A549 (cell line): ENCODE results near the gene FDX2. TPM values are rescaled to one million over a fixed set of nuclear protein-coding genes. Genes with fewer than 3 reads are reported as not detected.

Experiments used
- ATAC-seq, 2 experiments: fragments of 200-7000 bp in 1 of 2; fragments of >200 bp in 1 of 2; cut with Nextera tagmentation in 1 of 2; cut with Tn5 transposase in 1 of 2; 3 replicates each; pipeline versions ENCODE4 v1.8.0 to v1.9.1; 2018 to 2020; ENCODE audit warnings: mild to moderate bottlenecking in 1 of 2, moderate library complexity in 1 of 2
- CTCF ChIA-PET: fragments of 300-600 bp; sonication (Branson Sonifier 250); formaldehyde crosslinking; extraction: SDS; loops from one replicate; lab custom pipeline; 2021; ENCODE audit warnings: antibody characterized with exemption, inconsistent platforms; lab: Yijun Ruan, JAX
- POLR2A ChIA-PET: fragments of 350-600 bp; formaldehyde crosslinking; extraction: SDS; loops from one replicate; lab custom pipeline; 2021; ENCODE audit warnings: antibody characterized with exemption, inconsistent platforms; lab: Yijun Ruan, JAX
- DNase-seq, 2 experiments: peaks; one replicate each; pipeline versions ENCODE4 v3.0.0 to v3.0.0-alpha.2; 2011 to 2016; ENCODE audit warnings: low read depth in 1 of 2, low spot score in 1 of 2
- FAIRE-seq: peaks from 2 replicates; lab custom pipeline; 2011; peaks lifted over from hg19 to GRCh38; lab: Jason Lieb, UNC
- H3K27ac ChIP-seq, 2 experiments: fragments of >200 bp; sonication (Bioruptor Twin); formaldehyde crosslinking; 3 replicates each; pipeline ENCODE4 v1.5.1; 2016 to 2017
- H3K4me1 ChIP-seq: fragments of >200 bp; sonication (Bioruptor Twin); formaldehyde crosslinking; 3 replicates; pipeline ENCODE4 v1.6.1; 2016
- H3K4me2 ChIP-seq: fragments of >200 bp; sonication (Bioruptor Twin); formaldehyde crosslinking; 3 replicates; pipeline ENCODE4 v1.6.1; 2016
- H3K4me3 ChIP-seq: fragments of >200 bp; sonication (Bioruptor Twin); formaldehyde crosslinking; 3 replicates; pipeline ENCODE4 v1.5.1; 2016
- H3K9me3 ChIP-seq: fragments of >200 bp; sonication (Bioruptor Twin); formaldehyde crosslinking; 3 replicates; pipeline ENCODE4 v1.6.1; 2016
- ATOH8 ChIP-seq: fragments of 250-450 bp; sonication (Bioruptor Pico); IDR thresholded peaks from 2 replicates; pipeline ENCODE4 v1.5.0; 2020; ENCODE audit warnings: low read depth, mild to moderate bottlenecking, moderate library complexity
- EHF ChIP-seq: fragments of 250-450 bp; sonication (Bioruptor Pico); IDR thresholded peaks from 2 replicates; pipeline ENCODE4 v1.5.0; 2020; ENCODE audit warnings: mild to moderate bottlenecking
- EHMT2 ChIP-seq: fragments of 200-600 bp; sonication (generic); IDR thresholded peaks from 2 replicates; pipeline ENCODE4 v1.6.1; 2016; ENCODE audit warnings: antibody characterized with exemption, low read depth, mild to moderate bottlenecking, moderate library complexity
- EP300 ChIP-seq, 2 experiments: fragments of >200 bp; sonication (Bioruptor Twin); formaldehyde crosslinking; IDR thresholded peaks; 2 replicates in 1 of 2; 3 replicates in 1 of 2; pipeline ENCODE4 v1.6.1; 2016 to 2017
- FOSB ChIP-seq: fragments of 250-450 bp; sonication (Bioruptor Pico); IDR thresholded peaks from 2 replicates; pipeline ENCODE4 v1.5.0; 2020; ENCODE audit warnings: mild to moderate bottlenecking, moderate library complexity
- GATA3 ChIP-seq: IDR thresholded peaks from 2 replicates; pipeline ENCODE4 v1.6.1; 2012; ENCODE audit warnings: borderline replicate concordance
- HEYL ChIP-seq: fragments of 250-450 bp; sonication (Bioruptor Pico); IDR thresholded peaks from 2 replicates; pipeline ENCODE4 v1.8.0; 2021; ENCODE audit warnings: mild to moderate bottlenecking, moderate library complexity
- HMGXB4 ChIP-seq: fragments of 250-450 bp; sonication (Bioruptor Pico); IDR thresholded peaks from 2 replicates; pipeline ENCODE4 v1.5.0; 2021; ENCODE audit warnings: mild to moderate bottlenecking, moderate library complexity, borderline replicate concordance
- JUNB ChIP-seq: fragments of >200 bp; sonication (Bioruptor Twin); formaldehyde crosslinking; IDR thresholded peaks from 2 replicates; pipeline ENCODE4 v1.6.1; 2016
- MAFK ChIP-seq: fragments of 450-650 bp; IDR thresholded peaks from 2 replicates; pipeline ENCODE4 v1.6.1; 2014; ENCODE audit not compliant: partially characterized antibody
- PBX3 ChIP-seq: IDR thresholded peaks from 2 replicates; pipeline ENCODE4 v1.6.1; 2012
- RAD21 ChIP-seq, 2 experiments: fragments of >200 bp in 1 of 2; sonication (Bioruptor Twin) in 1 of 2; formaldehyde crosslinking in 1 of 2; IDR thresholded peaks in 1 of 2; conservative IDR thresholded peaks in 1 of 2; 2 replicates in 1 of 2; 3 replicates in 1 of 2; pipeline ENCODE4 v1.6.1; 2012 to 2018; ENCODE audit warnings: inconsistent platforms in 1 of 2
- REST ChIP-seq: fragments of 200-600 bp; sonication (generic); IDR thresholded peaks from 2 replicates; pipeline ENCODE4 v1.6.1; 2016; ENCODE audit warnings: antibody characterized with exemption, mild to moderate bottlenecking, moderate library complexity
- RFX5 ChIP-seq: fragments of 450-650 bp; IDR thresholded peaks from 2 replicates; pipeline ENCODE4 v1.7.1; 2014; ENCODE audit warnings: antibody characterized with exemption, mild to moderate bottlenecking, moderate library complexity
- ZNF302 ChIP-seq: fragments of 250-450 bp; sonication (Bioruptor Pico); IDR thresholded peaks from 2 replicates; pipeline ENCODE4 v1.9.0; 2021; ENCODE audit warnings: inconsistent platforms, mild to moderate bottlenecking, moderate library complexity
- ZSCAN20 ChIP-seq: fragments of 250-450 bp; sonication (Bioruptor Pico); IDR thresholded peaks from 2 replicates; pipeline ENCODE4 v1.8.0; 2022; ENCODE audit warnings: mild to moderate bottlenecking, moderate library complexity
- WGBS: methylation state at CpG from one replicate; pipeline ENCODE4 v1.1.6; 2017; ENCODE audit errors: missing lambda C conversion rate; 5-methylcytosine and 5-hydroxymethylcytosine counted together
- polyA plus RNA-seq, 4 experiments: library from polyadenylated mRNA; depleted of rRNA in 3 of 4; stranded (reverse); fragments of >200 nt; fragmentation: RNase III in 1 of 4; extraction: RNeasy Plus Mini Kit Qiagen cat#74134 plus additional on column Dnase treatment in 1 of 4; gene quantifications; 2 replicates in 3 of 4; 3 replicates in 1 of 4; pipeline ENCODE4 v1.2.3, GENCODE V29; 2011 to 2017
- TF ChIP-seq, protein P1 (sequence below): fragments of >200 bp; sonication (Bioruptor Twin); formaldehyde crosslinking; IDR thresholded peaks from 2 replicates; pipeline ENCODE4 v1.6.1; 2016

The FDX2 gene
- polyA plus RNA-seq, 2 of the 4 experiments (the other 2 are of a cell fraction) = 9.9 to 23.5 TPM

GRCh38 chr19:10321874-10322835, 6.3 kb upstream of the FDX2 start:
- Histone ChIP-seq H3K4me1 (no peaks in the 10 kb centered on the region), H3K27ac (no peak overlapping the region), H3K4me3 (no peak overlapping the region), H3K4me2 (no peak overlapping the region), H3K9me3 (no peaks in the 10 kb centered on the region)
- peak; percentile 7 to 30; a peak in 4 of 6 replicates for ATAC-seq
- 95% methylated on average over 11 of the region's 19 CpGs for WGBS
- DNase-seq = no peak
- no peak for TF ChIP-seq ZNF302 (CRISPR knock-in tag)
- TF ChIP-seq EP300 (IDR thresholded peaks at IDR 0.05) = no peak
- TF ChIP-seq FOSB (CRISPR knock-in tag) = no peak
- TF ChIP-seq HEYL (CRISPR knock-in tag) = no peak
- no peak for TF ChIP-seq MAFK
- TF ChIP-seq ZSCAN20 (CRISPR knock-in tag) = no peak
- TF ChIP-seq, protein P1, sequence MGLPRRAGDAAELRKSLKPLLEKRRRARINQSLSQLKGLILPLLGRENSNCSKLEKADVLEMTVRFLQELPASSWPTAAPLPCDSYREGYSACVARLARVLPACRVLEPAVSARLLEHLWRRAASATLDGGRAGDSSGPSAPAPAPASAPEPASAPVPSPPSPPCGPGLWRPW = no peak
- TF ChIP-seq EHMT2 = no peak
- TF ChIP-seq RFX5 = no peak
- no peak for TF ChIP-seq PBX3
- TF ChIP-seq JUNB = no peak
- no peak for TF ChIP-seq HMGXB4 (CRISPR knock-in tag)
- no peak for TF ChIP-seq RAD21 (conservative IDR thresholded peaks at IDR 0.05 in 1 of 2, IDR thresholded peaks at IDR 0.05 in 1 of 2)
- TF ChIP-seq GATA3 = no peak
- TF ChIP-seq EHF (CRISPR knock-in tag) = no peak
- TF ChIP-seq REST = no peak
- TF ChIP-seq ATOH8 = no peak
- POLR2A ChIA-PET = interaction anchor here (1.3 kb wide), 1 partner anchor 11 kb away, joined by 4 read pairs; the partner anchor contains the start of gene RAVER1
- CTCF ChIA-PET = interaction anchor here (1.1 to 1.6 kb wide), 2 partner anchors 26 to 73 kb away, joined by 3 read pairs; no protein-coding TSS in a partner anchor
- no peak for FAIRE-seq
